Stimulated activated CD4-positive, alpha-beta T cell treated with anti-CD3 and anti-CD28 coated beads, TNF-alpha, amount 100 ng/mL, for 4 hours (primary cell): ENCODE data around the gene TMEM174.

Experiments
- DNase-seq, 3 experiments: peaks; one replicate each; pipeline ENCODE4 v3.0.0-alpha.2; 2020; ENCODE audit warnings: low read depth in 3 of 3

TMEM174 gene

GRCh38 chr5:73172951-73173350, at the start of gene TMEM174:
TSS of gene TMEM174 (plus strand) at chr5:73173193. CDS start at chr5:73173244, 51 bp downstream.
- no peak for DNase-seq

- DNase-seq: no peak
These were observed 47.7 kb upstream of the TMEM174 start for GRCh38 chr5:73125289-73125688.

GRCh38 chr5:73126381-73126780, 46.6 kb upstream of the TMEM174 start:
- DNase-seq: no peak

- no peak for DNase-seq
These were observed 46.0 kb upstream of the TMEM174 start for GRCh38 chr5:73126957-73127356.

- no peak for DNase-seq
These were observed 43.9 kb upstream of the TMEM174 start for GRCh38 chr5:73129143-73129542.

GRCh38 chr5:73130811-73131210, 42.2 kb upstream of the TMEM174 start:
- DNase-seq: no peak

GRCh38 chr5:73131711-73132425, 41.1 kb upstream of the TMEM174 start:
- no peak for DNase-seq

GRCh38 chr5:73132759-73133158, 40.2 kb upstream of the TMEM174 start:
- no peak for DNase-seq

- no peak for DNase-seq
These were observed 38.0 kb upstream of the TMEM174 start for GRCh38 chr5:73135021-73135420.

GRCh38 chr5:73135429-73136054, 37.5 kb upstream of the TMEM174 start:
- no peak for DNase-seq

GRCh38 chr5:73136055-73136562, 36.9 kb upstream of the TMEM174 start:
- no peak for DNase-seq

- no peak for DNase-seq
These were observed 35.1 kb upstream of the TMEM174 start for GRCh38 chr5:73137563-73138530.

GRCh38 chr5:73139485-73139884, 33.5 kb upstream of the TMEM174 start:
- DNase-seq: no peak

- DNase-seq: no peak
These were observed 32.2 kb upstream of the TMEM174 start for GRCh38 chr5:73140801-73141200.

GRCh38 chr5:73142035-73142434, 31.0 kb upstream of the TMEM174 start:
- DNase-seq: no peak

- no peak for DNase-seq
These were observed 29.3 kb upstream of the TMEM174 start for GRCh38 chr5:73143716-73144115.

GRCh38 chr5:73149540-73149939, 23.5 kb upstream of the TMEM174 start:
- DNase-seq: no peak

- no peak for DNase-seq
These were observed 22.1 kb upstream of the TMEM174 start for GRCh38 chr5:73150876-73151275.

- no peak for DNase-seq
These were observed 21.1 kb upstream of the TMEM174 start for GRCh38 chr5:73151766-73152410.

GRCh38 chr5:73152411-73153388, 20.3 kb upstream of the TMEM174 start:
- DNase-seq: no peak
